HG02571 (cell line): Measurements from ENCODE around the gene ADAMTS6.

ENCODE experiments used
- ATAC-seq: cut with Tn5 transposase; IDR thresholded peaks from one replicate; pipeline ENCODE4 v1.9.1; 2021; ENCODE audit warnings: mild to moderate bottlenecking, moderate library complexity; ENCODE audit not compliant: unreplicated experiment

Gene ADAMTS6

GRCh38 chr5:65156933-65157332, 324.8 kb downstream of the ADAMTS6 start:
- no peak for ATAC-seq

- ATAC-seq, result no peak
Observed at GRCh38 chr5:65152131-65152530, 329.6 kb downstream of the ADAMTS6 start.

- ATAC-seq, result no peak
Observed at GRCh38 chr5:65151614-65152013, 330.1 kb downstream of the ADAMTS6 start.

- ATAC-seq, result no peak
Observed at GRCh38 chr5:65150599-65151304, 331.0 kb downstream of the ADAMTS6 start.

GRCh38 chr5:65149827-65150226, 331.9 kb downstream of the ADAMTS6 start:
- ATAC-seq, result no peak

- ATAC-seq, result no peak
Observed at GRCh38 chr5:65144136-65144871, 337.4 kb downstream of the ADAMTS6 start.

- no peak for ATAC-seq
Observed at GRCh38 chr5:65142511-65143011, 339.2 kb downstream of the ADAMTS6 start.

GRCh38 chr5:65142016-65142415, 339.7 kb downstream of the ADAMTS6 start:
- no peak for ATAC-seq

GRCh38 chr5:65141493-65141892, 340.2 kb downstream of the ADAMTS6 start:
- ATAC-seq, result no peak

GRCh38 chr5:65137631-65138030, 344.1 kb downstream of the ADAMTS6 start:
- no peak for ATAC-seq

GRCh38 chr5:65133477-65134110, 348.1 kb downstream of the ADAMTS6 start:
- no peak for ATAC-seq

GRCh38 chr5:65132386-65132785, 349.3 kb downstream of the ADAMTS6 start:
- no peak for ATAC-seq

- no peak for ATAC-seq
Observed at GRCh38 chr5:65128226-65128625, 353.5 kb downstream of the ADAMTS6 start.

- ATAC-seq, result no peak
Observed at GRCh38 chr5:65127161-65127901, 354.4 kb downstream of the ADAMTS6 start.

GRCh38 chr5:65126542-65127069, 355.1 kb downstream of the ADAMTS6 start:
- no peak for ATAC-seq

GRCh38 chr5:65125591-65126541, 355.9 kb downstream of the ADAMTS6 start:
- no peak for ATAC-seq

GRCh38 chr5:65121880-65122436, 359.8 kb downstream of the ADAMTS6 start:
- ATAC-seq, result no peak

- no peak for ATAC-seq
Observed at GRCh38 chr5:65120371-65120967, 361.3 kb downstream of the ADAMTS6 start.

GRCh38 chr5:65117525-65117924, 364.2 kb downstream of the ADAMTS6 start:
- ATAC-seq, result no peak
